Activated CD8-positive, alpha-beta memory T cell treated with anti-CD3 and anti-CD28 coated beads, Interleukin-2, amount 50 U/mL, for 1 hour (primary cell): Measurements from ENCODE around the gene PPIP5K2.
A peak's percentile ranks its signal among the peaks of the same experiment; 100 is the strongest.
"Not testable (repeated sequence)": the region's sequence is repeated elsewhere in the genome, so short reads cannot be mapped to it uniquely, and the experiment has no call there.

Experiments used
- DNase-seq: peaks from one replicate; pipeline ENCODE4 v3.0.0-alpha.2; 2020; ENCODE audit errors: extremely low read depth

The PPIP5K2 gene

DNA sequence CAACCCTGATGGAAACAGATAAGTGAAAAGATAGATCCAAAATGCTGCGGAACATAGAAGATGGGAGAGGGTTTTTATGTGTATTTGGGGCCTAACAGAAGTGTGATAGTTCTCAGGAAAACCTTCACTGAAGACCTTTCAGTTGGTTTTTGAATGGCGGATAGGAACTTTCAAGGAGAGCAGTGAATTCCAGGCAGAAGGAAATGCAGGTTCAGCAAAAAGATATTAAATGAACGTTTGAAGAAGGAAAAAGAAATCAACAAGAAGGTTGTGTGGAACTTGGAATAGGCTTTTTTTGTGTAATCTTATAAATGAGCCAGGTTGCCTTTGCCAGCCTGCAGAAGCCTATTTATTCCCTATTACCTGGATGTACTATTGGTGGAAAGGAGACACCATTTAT lies 2.1 kb downstream of the PPIP5K2 start:
- no peak for DNase-seq

DNA sequence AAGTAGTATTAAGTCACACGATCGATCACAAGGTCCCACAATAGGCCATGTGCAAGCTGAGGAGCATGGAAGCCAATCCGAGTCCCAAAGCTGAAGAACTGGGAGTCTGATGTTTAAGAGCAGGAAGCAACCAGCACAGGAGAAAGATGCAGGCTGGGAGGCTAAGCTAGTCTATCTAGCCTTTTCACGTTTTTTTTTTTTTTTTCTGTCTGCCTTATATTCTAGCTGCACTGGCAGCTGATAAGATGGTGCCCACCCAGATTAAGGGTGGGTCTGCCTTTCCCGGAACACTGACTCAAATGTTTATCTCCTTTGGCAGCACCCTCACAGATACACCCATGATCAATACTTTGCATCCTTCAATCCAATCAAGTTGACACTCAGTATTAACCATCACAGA lies 6.5 kb downstream of the PPIP5K2 start:
- no peak for DNase-seq

DNA sequence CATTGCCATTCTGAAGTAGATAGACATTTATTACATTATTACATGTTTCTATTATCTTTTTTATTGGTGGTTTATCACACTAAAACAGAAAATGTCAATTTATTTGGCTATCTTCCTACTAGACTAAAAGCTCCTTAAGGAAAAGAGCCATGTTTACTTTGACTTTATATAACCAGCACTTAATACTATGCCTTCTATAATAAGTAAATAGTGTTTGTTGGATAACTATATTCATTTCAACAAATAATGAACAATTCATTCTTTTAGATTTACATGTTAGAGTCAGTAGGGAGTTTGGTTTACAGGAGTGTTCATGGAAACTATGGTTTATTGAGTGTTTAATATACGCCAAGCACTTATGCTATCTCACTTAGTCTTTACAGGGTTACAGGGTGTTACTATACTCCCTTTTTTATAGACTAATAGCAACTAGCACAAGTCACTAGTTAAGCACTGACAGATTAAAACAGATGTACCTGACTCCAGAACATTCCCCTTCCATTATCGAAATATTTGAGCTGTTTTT lies 7.3 kb downstream of the PPIP5K2 start:
- no peak for DNase-seq

GRCh38 chr5:103128202-103128601 lies 8.1 kb downstream of the PPIP5K2 start:
- no peak for DNase-seq

GRCh38 chr5:103132684-103133083 lies 12.6 kb downstream of the PPIP5K2 start:
- no peak for DNase-seq

- no peak for DNase-seq
Measured at GRCh38 chr5:103133231-103133630, 13.1 kb downstream of the PPIP5K2 start.

DNA sequence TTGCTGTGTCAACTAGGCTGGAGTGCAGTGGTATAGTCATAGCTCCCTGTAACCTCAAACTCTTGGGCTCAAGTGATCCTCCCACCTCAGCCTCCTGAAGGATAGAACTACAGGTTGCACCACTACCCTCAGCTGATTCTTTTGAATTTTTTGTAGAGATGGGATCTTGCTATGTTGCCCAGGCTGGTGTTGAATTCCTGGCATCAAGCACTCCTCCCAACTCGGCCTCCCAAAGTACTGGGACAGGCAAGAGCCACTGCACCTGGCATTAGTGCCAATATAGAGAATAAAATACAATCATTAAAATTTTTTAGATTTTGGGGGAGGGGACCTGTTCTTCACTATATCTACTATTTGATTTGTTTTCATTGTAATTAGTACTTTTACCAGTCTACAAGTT lies 15.4 kb downstream of the PPIP5K2 start:
- DNase-seq, result no peak

- no peak for DNase-seq
Measured at GRCh38 chr5:103138202-103138690, 18.1 kb downstream of the PPIP5K2 start.

DNA sequence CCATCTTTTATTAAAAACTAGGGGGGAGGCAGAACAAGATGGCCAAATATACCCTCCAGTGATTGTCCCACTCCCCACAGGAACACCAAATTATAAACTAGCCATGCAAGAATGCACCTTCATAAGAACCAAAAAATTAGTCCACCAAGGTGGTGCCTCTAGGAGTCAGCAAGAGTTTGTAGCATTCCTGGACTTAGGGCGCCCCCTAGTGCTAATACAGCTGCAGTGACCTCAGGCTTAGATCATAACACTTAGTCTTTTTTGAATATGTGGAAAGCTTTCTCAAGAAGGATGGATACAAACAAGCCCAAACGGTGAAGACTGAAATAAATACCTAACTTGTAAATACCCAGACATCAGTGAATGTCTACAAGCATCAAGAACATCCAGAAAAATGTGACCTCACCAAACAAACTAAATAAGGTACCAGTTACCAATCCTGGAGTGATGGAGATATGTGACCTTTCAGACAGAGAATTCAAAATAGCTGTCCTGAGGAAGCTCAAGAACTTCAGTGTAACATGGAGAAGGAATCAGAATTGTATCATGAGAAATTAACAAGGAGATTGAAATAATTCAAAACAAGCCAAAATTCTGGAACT lies 19.3 kb downstream of the PPIP5K2 start:
- peak; percentile 68 for DNase-seq

- not testable (repeated sequence) for DNase-seq
Measured at GRCh38 chr5:103142132-103142531, 22.0 kb downstream of the PPIP5K2 start.

- no peak for DNase-seq
Measured at GRCh38 chr5:103145196-103145595, 25.1 kb downstream of the PPIP5K2 start.

GRCh38 chr5:103148213-103148612 lies 28.1 kb downstream of the PPIP5K2 start:
- no peak for DNase-seq

DNA sequence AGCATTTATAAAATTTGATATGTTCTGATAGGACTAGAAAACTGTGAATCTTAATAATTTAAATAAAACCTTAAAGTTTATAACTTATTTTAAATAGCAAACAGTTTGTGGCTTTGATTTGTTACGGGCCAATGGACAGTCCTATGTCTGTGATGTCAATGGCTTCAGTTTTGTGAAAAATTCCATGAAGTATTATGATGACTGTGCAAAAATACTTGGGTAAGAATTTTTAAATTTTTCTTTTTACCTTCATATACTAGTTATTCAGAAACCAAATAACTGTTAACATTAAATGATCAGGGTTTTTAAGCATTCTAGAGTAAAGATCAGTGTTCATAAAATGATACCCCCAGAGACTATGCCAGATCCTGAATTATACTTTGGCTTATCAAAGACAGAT lies 31.1 kb downstream of the PPIP5K2 start:
- DNase-seq, result no peak

DNA sequence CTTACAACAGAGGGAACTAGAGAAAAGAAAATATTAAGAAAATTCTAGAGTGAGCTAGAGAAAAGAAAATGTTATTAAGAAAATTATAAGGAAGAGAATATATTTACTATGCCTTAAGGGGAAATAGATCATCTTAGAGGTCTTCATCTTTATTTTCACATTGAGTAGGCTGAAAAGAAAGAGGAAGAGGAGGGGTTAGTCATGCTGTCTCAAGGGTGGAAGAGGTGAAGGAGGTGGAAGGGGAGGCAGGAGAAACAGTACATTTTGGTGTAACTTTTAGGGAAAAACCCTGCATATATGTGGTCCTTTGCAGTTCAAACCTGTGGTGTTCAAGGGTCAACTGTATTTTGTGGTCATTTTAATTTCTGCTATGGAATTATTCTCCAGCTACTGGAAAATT lies 46.6 kb downstream of the PPIP5K2 start:
- DNase-seq, result no peak

DNA sequence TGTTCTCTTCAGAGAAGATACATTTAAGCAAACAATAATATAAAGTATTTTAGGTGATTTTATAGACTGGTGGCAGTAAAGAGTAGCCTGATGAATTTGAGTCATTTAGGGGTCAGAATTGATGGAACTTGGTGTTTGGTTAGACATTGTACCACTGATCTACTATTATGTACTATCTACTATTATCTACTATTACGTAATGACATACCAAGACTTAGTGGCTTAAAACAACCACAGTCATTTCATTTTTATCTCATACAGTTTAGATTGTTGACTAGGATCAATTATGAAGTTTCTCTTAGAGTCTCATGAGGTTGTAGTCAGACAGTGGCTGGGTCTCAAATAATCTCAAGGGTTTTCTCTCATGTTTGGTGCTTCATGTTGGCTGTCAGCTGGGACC lies 54.0 kb downstream of the PPIP5K2 start:
- DNase-seq, result no peak

- no peak for DNase-seq
Measured at GRCh38 chr5:103177543-103177942, 57.4 kb downstream of the PPIP5K2 start.

DNA sequence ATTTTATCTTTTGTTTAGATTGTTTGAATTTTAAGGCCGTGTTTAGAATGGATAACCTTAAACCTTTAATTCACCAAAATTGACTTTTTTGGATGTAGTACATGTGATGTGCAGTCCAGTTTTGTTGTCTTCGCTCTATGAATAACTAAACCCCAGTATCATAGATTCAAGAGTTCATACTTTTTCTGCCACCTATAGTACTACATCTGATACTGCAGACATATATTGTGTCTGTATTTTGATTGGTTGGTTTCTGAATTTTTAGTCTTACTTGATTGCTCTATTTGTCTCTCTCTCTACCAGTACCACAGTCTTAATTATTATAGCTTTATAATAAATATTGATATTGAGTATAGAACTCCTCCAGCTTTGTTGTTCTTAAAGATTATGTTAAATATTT lies 58.1 kb downstream of the PPIP5K2 start:
- DNase-seq, result no peak

DNA sequence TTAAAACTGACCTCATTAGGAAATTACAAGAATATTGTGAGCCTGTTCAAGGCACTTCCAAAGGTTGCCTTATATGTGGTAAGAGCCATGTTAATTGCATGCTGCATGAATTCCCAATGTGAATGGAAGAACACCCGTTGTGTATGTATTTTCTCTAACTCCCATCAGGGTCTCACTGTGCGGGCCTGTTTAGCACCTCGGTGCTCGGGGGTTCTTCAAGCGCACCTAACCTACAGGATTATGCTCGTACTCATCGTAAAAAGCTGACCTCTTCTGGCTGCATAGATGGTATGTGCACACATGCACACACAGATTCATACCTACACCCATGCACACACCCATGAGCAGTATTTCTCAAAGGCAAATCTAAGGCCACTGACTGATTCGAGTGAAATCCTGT lies 66.1 kb downstream of the PPIP5K2 start:
- DNase-seq, result no peak

DNA sequence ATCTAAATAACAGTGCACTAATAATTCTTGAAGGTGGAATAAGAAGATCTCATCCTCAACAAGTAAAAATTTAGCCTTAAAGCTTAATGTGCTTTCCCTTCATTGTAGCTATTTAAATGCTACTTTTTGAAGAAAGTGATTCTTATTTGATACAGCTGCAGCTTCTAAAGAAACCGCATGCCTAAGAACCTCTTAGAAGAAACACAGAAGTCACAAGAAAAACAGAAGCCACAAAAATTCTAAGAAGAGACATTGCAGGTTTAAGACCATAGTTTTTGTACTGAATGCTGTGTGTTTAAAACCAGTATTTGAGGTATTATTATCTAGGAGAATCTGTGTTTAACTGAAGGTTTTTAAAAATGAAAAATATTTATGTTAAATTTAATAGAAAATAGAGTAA lies 68.3 kb downstream of the PPIP5K2 start:
- DNase-seq, result no peak

DNA sequence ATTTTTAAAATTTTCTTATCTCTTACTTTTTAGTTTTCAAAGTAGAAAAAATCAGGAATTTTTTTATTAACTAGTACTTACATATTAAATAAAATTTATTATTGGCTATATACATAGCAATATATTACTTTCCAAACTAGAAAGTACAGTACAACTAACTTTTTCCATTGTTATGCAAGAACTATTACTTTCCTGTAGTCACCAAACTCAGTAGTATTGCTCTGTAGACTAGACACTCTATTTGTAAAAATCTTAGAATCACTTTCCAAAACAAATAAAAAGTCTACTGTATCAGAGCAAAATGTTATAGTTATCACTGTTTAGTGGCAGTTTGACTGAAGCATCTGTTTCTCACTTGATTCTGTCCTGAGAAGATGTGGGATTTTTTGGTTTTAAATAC lies 83.1 kb downstream of the PPIP5K2 start:
- no peak for DNase-seq

GRCh38 chr5:103204990-103205389 lies 84.9 kb downstream of the PPIP5K2 start:
- not testable (repeated sequence) for DNase-seq

GRCh38 chr5:103205991-103206700 lies 86.0 kb downstream of the PPIP5K2 start:
- no peak for DNase-seq

- no peak for DNase-seq
Measured at GRCh38 chr5:103207011-103207410, 86.9 kb downstream of the PPIP5K2 start.
